Muscle of arm (tissue), 14 donors: Measurements from ENCODE around the gene TNS1. TPM values are rescaled to one million over a fixed set of nuclear protein-coding genes. Genes with fewer than 3 reads are reported as not detected.
"Not testable (repeated sequence)": the region's sequence is repeated elsewhere in the genome, so short reads cannot be mapped to it uniquely, and the experiment has no call there.

Experiments
- DNase-seq: peaks from one replicate; pipeline ENCODE4 v3.0.0-alpha.2; 2013
- long read RNA-seq, 11 donors: transcript quantifications; one replicate each; lab custom pipeline, GENCODE V29; 2026
- polyA plus RNA-seq, 12 donors: library from polyadenylated mRNA; unstranded; fragments of 120-200 nt; gene quantifications; one replicate each; pipeline ENCODE4 v1.2.1, GENCODE V29; 2013; ENCODE audit not compliant: insufficient read length in 12 of 12

TNS1 gene
- 100 to 1,000 TPM in 11 of 12 donors, 10 to 100 TPM in 1; 88.6 to 146 (median 122) TPM for polyA plus RNA-seq
- long read RNA-seq, donor 1, partial matches to known transcripts = 0 of 1 reads
- long read RNA-seq, donor 1, other reads (novel, unspliced or antisense) = 0 of 1 reads
- long read RNA-seq, donor 2, transcript TNS1-216 (2 exons, 758 nt) = major isoform, 14 of 71 reads
- long read RNA-seq, donor 2, partial matches to known transcripts = 52 of 71 reads
- long read RNA-seq, donor 2, other reads (novel, unspliced or antisense) = 0 of 71 reads
- long read RNA-seq, donor 3, transcript TNS1-216 (2 exons, 758 nt) = major isoform, 12 of 20 reads
- long read RNA-seq, donor 3, partial matches to known transcripts = 6 of 20 reads
- long read RNA-seq, donor 3, other reads (novel, unspliced or antisense) = 0 of 20 reads
- long read RNA-seq, donor 4, transcript TNS1-216 (2 exons, 758 nt) = major isoform, 10 of 31 reads
- long read RNA-seq, donor 4, partial matches to known transcripts = 18 of 31 reads
- long read RNA-seq, donor 4, other reads (novel, unspliced or antisense) = 0 of 31 reads
- long read RNA-seq, donor 5, transcript TNS1-216 (2 exons, 758 nt) = major isoform, 24 of 66 reads
- long read RNA-seq, donor 5, transcript TNS1-217 (8 exons, 1,652 nt) = minor isoform, 5 of 66 reads
- long read RNA-seq, donor 5, partial matches to known transcripts = 35 of 66 reads
- long read RNA-seq, donor 5, other reads (novel, unspliced or antisense) = 0 of 66 reads
- long read RNA-seq, donor 6, transcript TNS1-216 (2 exons, 758 nt) = major isoform, 5 of 19 reads
- long read RNA-seq, donor 6, partial matches to known transcripts = 12 of 19 reads
- long read RNA-seq, donor 6, other reads (novel, unspliced or antisense) = 0 of 19 reads
- long read RNA-seq, donor 7, transcript TNS1-216 (2 exons, 758 nt) = major isoform, 14 of 24 reads
- long read RNA-seq, donor 7, partial matches to known transcripts = 10 of 24 reads
- long read RNA-seq, donor 7, other reads (novel, unspliced or antisense) = 0 of 24 reads
- long read RNA-seq, donor 8, transcript TNS1-216 (2 exons, 758 nt) = major isoform, 29 of 60 reads
- long read RNA-seq, donor 8, partial matches to known transcripts = 27 of 60 reads
- long read RNA-seq, donor 8, other reads (novel, unspliced or antisense) = 0 of 60 reads
- long read RNA-seq, donor 9, transcript TNS1-216 (2 exons, 758 nt) = major isoform, 9 of 50 reads
- long read RNA-seq, donor 9, partial matches to known transcripts = 37 of 50 reads
- long read RNA-seq, donor 9, other reads (novel, unspliced or antisense) = 0 of 50 reads
- long read RNA-seq, donor 10, transcript TNS1-216 (2 exons, 758 nt) = major isoform, 16 of 30 reads
- long read RNA-seq, donor 10, partial matches to known transcripts = 12 of 30 reads
- long read RNA-seq, donor 10, other reads (novel, unspliced or antisense) = 0 of 30 reads
- long read RNA-seq, donor 11, full-length matches to known transcripts = 14 of 45 reads
- long read RNA-seq, donor 11, partial matches to known transcripts = 26 of 45 reads
- long read RNA-seq, donor 11, other reads (novel, unspliced or antisense) = 5 of 45 reads

DNA sequence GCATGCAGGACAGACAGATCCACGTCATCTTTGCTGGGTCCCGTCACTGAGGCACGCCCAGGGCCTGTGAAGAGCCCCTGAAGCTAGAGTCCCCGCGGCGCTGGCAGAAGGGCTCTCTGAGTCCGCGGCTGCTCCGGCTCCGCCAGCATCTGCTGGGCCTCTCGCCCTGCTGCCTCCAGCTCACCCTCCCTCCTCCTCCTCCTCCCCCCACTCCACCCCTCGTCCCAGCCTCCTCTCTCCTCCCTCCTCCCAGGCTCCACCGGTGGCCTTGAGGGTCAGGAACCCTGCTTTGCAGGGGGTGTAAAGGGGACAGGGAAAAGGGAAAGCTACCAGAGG lies at the start of gene TNS1:
Gene TNS1 (minus strand): TSS at position 151 of the 336 bp plus-strand sequence. CDS start 123 bp downstream, at position 28.
- peak; percentile 64 for DNase-seq

GRCh38 chr2:218051903-218052302 lies 49.1 kb upstream of the TNS1 start:
- no peak for DNase-seq

- DNase-seq = no peak
These were observed 44.9 kb upstream of the TNS1 start for GRCh38 chr2:218047536-218048225.

GRCh38 chr2:218046238-218046637 lies 43.4 kb upstream of the TNS1 start:
- no peak for DNase-seq

GRCh38 chr2:218044599-218044998 lies 41.8 kb upstream of the TNS1 start:
- not testable (repeated sequence) for DNase-seq

DNA sequence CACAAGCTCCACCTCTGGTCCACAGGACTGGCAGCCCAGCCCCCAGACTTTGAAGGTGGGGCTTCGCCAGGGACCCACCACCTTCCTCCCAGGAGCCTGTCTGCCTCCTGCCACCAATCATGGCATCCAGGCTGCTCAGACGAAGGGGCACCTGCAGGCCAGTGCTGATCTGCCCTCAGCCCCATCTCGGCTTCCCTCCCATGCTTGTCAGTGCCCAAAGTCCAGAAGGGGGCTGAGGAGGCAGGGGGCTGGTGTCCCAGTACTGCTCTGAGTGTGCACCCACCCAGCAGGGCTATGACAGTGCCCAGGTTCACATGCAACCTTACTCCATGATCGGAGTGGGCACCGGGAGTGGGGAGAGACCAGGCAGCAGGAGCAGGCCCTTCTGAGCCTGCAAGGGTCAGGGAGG lies 40.9 kb upstream of the TNS1 start:
- DNase-seq = no peak

GRCh38 chr2:218043100-218043499 lies 40.3 kb upstream of the TNS1 start:
- DNase-seq = no peak

- no peak for DNase-seq
These were observed 38.7 kb upstream of the TNS1 start for GRCh38 chr2:218041302-218042168.

DNA sequence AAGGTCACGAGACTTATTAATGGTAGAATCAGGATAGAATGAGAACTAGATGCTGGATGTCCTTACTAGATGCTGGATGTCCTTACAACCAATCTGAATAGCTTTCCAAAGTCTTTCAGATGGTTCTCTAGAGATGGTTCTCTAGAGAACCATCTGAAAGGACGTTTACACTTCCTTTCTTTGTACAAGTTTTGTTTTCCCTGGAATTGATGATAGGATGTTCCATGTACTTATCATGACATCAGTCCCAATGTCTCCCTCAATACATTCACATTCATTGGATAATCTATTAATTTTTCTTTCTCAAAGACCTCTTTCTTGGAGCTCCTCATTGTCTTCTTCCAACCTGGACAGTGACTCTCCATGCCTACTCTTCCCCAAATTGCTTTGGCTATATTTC lies 38.1 kb upstream of the TNS1 start:
- no peak for DNase-seq

- no peak for DNase-seq
These were observed 36.4 kb upstream of the TNS1 start for GRCh38 chr2:218039171-218039570.

DNA sequence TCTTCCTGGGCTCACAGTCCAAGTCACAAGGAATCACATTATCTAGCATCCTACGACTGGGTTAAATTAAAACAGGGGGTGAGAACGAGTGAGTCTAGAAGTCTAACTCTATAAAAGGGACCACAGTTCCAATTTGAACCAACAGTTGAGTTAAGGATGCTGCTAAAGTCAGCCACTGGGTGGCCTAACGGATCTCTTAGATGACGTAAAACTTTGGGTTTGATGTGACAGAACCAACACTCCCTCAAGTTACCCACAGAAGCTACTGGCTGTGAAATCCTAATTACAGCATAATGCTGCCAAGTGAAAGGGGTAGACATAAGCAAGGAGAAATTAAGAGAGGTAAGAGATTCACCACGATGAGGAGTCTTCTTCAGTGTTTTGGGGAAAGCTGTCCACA lies 33.6 kb upstream of the TNS1 start:
- no peak for DNase-seq

- DNase-seq = no peak
These were observed 32.8 kb upstream of the TNS1 start for GRCh38 chr2:218035463-218036100.

- DNase-seq = peak; percentile 75
These were observed 31.9 kb upstream of the TNS1 start for GRCh38 chr2:218034497-218035213.

DNA sequence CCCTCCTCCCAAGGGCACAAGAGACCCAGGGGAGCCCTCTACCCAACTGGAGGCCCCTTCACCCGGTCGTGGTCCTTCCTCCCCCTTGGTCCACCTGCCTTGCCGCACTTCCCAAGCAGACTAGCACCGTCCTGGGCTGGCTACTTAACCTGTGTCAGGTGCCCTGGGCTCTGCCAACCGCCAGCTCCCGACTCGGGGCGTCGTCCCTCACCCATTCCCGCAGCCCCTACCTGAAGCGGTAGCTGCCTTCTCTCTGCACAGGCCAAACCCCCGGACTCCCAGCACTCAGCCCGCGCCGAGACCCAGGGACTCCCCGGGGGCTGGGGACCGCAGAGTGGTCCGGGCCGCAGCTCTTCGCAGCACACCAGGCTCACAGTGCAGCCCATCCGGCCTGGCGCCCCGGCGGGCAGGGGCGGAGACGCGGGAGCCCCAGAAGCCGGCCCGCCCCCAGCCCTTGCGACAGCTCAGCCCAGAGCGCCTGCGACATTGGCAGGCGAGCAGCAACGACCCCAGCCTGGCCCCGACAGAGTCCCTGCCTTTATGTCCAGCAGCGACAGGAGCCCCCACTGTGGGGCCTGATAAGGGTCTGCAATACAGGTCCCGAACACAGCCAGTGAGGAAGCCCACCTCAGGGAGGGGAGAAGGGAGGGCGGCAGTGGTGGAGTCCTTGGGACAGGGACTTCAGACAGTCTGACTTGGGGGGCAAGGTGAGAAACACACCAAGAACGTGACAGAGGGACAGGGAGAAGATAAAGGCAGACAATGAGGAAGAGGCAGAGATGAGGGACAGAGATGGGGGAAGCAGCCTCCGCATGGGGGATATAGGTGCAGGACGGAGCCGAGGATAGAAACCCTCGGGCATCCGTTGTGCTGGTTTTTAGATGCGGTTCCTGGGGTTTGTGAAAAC lies 31.0 kb upstream of the TNS1 start:
- no peak for DNase-seq

DNA sequence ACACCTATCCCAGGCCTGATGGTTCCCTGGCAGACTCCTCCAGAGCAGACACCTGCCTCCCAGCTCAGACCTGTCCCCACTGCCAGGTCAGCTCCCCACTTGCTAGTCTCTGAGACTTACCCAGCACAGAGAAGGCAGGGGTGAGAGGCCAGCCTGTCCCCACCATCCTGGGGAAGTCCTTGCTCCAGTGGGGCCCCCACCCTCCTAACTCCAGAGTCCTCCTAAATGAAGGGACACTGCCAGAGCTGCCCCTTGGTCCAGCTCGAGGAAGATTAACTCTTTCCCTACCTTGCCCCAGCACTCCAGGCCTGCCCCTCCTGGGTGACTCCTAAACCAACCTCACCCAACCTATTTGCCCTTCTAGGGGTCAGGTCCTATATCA lies 30.4 kb upstream of the TNS1 start:
- no peak for DNase-seq

GRCh38 chr2:218032336-218033171 lies 29.8 kb upstream of the TNS1 start:
- DNase-seq = no peak
